GM19238 (cell line): ENCODE data around the gene RPL10.
"Not testable (repeated sequence)": the region's sequence is repeated elsewhere in the genome, so short reads cannot be mapped to it uniquely, and the experiment has no call there.

Source experiments
- DNase-seq: peaks from one replicate; pipeline ENCODE4 v3.0.0; 2011; ENCODE audit warnings: low spot score; ENCODE audit not compliant: insufficient read length

The RPL10 gene

DNA sequence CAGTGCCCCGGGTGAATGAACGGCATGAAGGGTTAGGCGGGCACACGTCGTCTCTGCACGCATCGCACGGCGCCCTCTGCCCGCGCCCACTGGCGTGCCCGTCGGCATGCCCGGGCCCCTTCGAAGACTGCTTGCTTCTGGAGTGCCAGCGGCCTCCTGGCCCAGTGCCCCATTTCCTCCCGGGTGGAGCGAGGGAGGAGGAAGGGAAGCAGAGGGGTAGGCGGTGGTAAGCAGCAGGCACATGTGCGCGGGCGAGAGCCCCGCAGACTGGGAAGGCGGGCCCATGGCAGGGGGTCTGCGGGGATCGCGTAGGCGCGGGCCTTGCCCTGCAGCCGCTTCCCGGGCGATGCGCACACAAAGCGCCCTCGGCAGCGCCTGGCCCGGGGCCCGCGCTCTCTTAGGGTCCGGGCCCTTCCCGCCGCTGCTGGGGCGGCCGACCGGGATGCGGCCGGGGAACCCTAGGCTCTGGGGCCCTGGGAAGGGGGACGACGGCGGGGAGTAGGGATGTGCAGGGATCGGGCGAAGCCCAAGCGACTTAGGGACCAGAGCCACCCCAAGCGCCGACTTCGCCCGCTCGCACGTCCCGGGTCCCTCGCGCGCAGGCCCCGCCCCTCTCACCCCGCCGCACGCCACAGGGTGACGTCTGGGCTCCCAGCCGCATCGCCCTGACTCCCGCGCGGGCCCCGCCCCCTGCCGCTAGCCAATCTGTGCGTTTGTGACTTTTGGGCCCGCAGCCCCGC lies 19.9 kb upstream of the RPL10 start:
- DNase-seq: no peak

DNA sequence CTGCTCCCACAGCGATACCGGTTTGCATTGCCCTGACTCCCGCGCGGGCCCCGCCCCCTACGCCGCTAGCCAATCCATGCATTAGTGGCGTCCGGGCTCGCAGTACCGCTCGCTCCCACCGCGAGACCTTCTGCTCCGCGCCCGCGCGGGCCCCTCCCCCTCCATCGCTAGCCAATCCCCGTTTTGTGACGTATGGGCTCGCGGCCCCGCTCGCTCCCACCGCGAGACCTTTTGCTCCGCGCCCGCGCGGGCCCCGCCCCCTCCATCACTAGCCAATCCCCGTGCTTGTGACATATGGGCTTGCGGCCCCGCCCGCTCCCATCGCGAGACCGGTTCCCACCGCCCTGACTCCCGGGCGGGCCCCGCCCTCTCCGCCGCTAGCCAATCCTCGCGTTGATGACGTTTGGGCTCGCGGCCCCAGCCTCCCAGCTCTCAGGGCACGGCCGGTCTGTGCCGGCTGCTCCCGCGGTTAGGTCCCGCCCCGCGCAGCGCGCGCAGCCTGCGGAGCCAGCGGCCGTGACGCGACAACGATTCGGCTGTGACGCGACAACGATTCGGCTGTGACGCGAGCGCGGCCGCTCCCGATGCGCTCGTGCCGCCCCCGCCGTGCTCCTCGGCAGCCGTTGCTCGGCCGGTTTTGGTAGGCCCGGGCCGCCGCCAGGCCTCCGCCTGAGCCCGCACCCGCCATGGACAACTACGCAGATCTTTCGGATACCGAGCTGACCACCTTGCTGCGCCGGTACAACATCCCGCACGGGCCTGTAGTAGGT lies 19.2 kb upstream of the RPL10 start, which contains the start of gene EMD:
EMD (plus strand) TSS at position 497 of the 770 bp plus-strand sequence; CDS start at position 687, 190 bp downstream.
- DNase-seq: peak; percentile 85

GRCh38 chrX:154379569-154379951 lies 18.6 kb upstream of the RPL10 start:
- DNase-seq: no peak

DNA sequence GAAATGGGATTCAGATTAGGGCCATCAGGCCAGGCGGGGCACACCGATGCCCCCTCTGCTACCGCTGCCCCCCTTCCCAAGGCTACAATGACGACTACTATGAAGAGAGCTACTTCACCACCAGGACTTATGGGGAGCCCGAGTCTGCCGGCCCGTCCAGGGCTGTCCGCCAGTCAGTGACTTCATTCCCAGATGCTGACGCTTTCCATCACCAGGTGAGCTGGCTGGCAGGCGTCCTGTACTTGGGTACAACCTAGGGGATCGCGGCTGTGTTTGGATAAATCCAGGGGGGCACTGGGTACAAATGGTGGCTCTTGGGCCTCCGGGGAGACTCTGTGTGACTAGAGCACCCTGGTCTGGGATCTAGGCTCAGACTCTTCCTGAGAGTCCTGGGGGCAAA lies 18.0 kb upstream of the RPL10 start:
- no peak for DNase-seq

- DNase-seq: no peak
Observed at GRCh38 chrX:154380787-154381186, 17.4 kb upstream of the RPL10 start.

GRCh38 chrX:154381271-154381670 lies 16.9 kb upstream of the RPL10 start:
- no peak for DNase-seq

GRCh38 chrX:154382483-154383069 lies 15.6 kb upstream of the RPL10 start:
- no peak for DNase-seq

DNA sequence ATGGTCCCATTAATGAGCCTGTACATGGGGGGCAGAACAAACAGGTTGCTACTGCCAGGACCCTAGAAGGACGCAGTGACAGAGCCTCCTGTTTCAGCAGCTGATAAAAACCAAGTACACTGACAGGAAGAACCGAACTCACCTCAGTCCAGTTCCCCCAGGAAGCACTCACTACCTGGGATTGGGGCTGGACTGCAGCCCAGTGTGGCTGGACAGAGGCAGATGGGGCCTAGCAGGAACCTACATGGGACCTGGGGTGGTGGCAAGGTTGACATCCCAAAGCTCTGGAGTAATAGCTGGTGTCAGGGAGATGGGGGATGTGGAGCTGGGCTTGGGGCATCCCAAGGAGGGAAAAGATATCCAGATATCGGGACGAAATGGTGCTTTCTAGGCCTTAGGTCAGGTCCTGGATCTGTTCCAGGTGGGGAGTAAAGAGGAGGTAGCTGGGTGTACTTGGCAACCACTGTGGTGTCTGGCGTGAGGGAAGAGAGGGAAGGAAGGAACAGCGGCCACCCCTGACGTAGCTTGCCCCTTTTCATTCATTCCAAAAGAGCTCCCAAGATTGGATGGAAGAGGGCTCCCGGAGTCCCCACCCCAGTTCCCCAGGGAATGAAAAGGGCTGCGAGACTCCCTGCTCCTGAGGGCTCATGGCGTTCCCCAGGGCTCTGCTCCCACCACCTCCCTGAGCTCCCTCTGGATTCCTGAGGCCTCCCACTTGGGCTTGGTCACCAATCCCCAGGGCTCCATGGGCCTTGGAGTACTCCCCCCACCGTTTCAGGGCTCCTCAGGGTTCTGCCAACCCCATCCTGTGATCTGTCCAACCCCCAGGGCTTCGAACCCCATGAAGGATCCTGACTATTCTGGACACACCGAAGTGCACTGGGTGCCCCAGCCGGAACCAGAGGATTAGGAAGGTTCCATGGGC lies 14.6 kb upstream of the RPL10 start:
- DNase-seq: no peak

- DNase-seq: no peak
Observed at GRCh38 chrX:154384284-154384892, 13.8 kb upstream of the RPL10 start.

- not testable (repeated sequence) for DNase-seq
Observed at GRCh38 chrX:154388094-154388493, 10.1 kb upstream of the RPL10 start.

- DNase-seq: not testable (repeated sequence)
Observed at GRCh38 chrX:154388649-154389048, 9.5 kb upstream of the RPL10 start.

- DNase-seq: not testable (repeated sequence)
Observed at GRCh38 chrX:154389812-154390747, 8.1 kb upstream of the RPL10 start.

DNA sequence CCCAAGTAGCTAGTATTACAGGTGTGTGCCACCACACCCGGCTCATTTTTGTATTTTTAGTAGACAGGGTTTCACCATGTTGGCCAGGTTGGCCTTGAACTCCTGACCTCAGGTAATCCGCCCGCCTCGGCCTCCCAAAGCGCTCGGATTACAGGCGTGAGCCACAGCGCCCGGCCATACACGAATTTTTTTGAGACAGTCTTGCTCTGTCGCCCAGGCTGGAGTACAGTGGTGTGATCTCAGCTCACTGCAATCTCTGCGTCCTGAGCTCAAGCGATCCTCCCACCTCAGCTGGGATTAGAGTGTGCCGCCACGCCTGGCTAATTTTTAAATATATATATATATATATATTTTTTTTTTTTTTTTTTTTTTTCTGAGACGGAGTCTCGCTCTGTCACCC lies 1.8 kb upstream of the RPL10 start:
- not testable (repeated sequence) for DNase-seq

- peak; percentile 63 for DNase-seq
Observed at GRCh38 chrX:154396973-154397887, 947 bp upstream of the RPL10 start.

- DNase-seq: no peak
Observed at GRCh38 chrX:154398668-154399526, 720 bp downstream of the RPL10 start.

- DNase-seq: no peak
Observed at GRCh38 chrX:154399527-154400368, 1.6 kb downstream of the RPL10 start.

DNA sequence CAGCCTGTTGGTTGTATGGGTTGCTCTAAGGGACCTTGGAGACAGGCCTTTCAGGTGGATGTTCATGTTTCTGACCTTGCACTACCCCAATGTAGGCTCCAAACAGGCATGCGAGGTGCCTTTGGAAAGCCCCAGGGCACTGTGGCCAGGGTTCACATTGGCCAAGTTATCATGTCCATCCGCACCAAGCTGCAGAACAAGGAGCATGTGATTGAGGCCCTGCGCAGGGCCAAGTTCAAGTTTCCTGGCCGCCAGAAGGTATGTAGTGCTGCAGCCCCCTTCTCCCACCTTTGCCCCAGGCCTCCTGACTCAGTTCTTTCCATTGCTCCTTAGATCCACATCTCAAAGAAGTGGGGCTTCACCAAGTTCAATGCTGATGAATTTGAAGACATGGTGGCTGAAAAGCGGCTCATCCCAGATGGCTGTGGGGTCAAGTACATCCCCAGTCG lies 2.2 kb downstream of the RPL10 start:
- DNase-seq: not testable (repeated sequence)
